Epithelial cell of proximal tubule (primary cell): ENCODE data around the gene SLC12A6. TPM values are rescaled to one million over a fixed set of nuclear protein-coding genes. Genes with fewer than 3 reads are reported as not detected.
"Not testable (repeated sequence)": the region's sequence is repeated elsewhere in the genome, so short reads cannot be mapped to it uniquely, and the experiment has no call there.

Experiments
- DNase-seq: peaks from one replicate; pipeline ENCODE4 v3.0.0-alpha.2; 2011; ENCODE audit warnings: low read depth
- H3K4me3 ChIP-seq: 2 replicates; pipeline ENCODE4 v1.5.1; 2011; ENCODE audit warnings: low read depth, mild to moderate bottlenecking, low read length
- CTCF ChIP-seq: conservative IDR thresholded peaks from 2 replicates; pipeline ENCODE4 v1.5.1; 2012; ENCODE audit warnings: low read depth, mild to moderate bottlenecking, low read length
- total RNA-seq: library from RNA; depleted of rRNA; stranded (reverse); fragments of >200 nt; gene quantifications from 2 replicates; pipeline ENCODE4 v1.2.3, GENCODE V29; 2015

The SLC12A6 gene
- total RNA-seq, 1 donor from 2014 or later = 8.3 TPM

- no peak overlapping the region for H3K4me3 ChIP-seq
- DNase-seq = no peak
- no peak for TF ChIP-seq CTCF
These were observed 131.6 kb downstream of the SLC12A6 start for GRCh38 chr15:34206011-34206410.

GRCh38 chr15:34203936-34204335 lies 133.6 kb downstream of the SLC12A6 start:
- H3K4me3 ChIP-seq = no peak overlapping the region
- TF ChIP-seq CTCF = no peak
- no peak for DNase-seq

GRCh38 chr15:34203305-34203704 lies 134.3 kb downstream of the SLC12A6 start:
- TF ChIP-seq CTCF = no peak
- no peak overlapping the region for H3K4me3 ChIP-seq
- DNase-seq = no peak

- not testable (repeated sequence) for H3K4me3 ChIP-seq, DNase-seq
These were observed 144.3 kb downstream of the SLC12A6 start for GRCh38 chr15:34193272-34193671.

GRCh38 chr15:34188711-34189110 lies 148.9 kb downstream of the SLC12A6 start:
- no peak for DNase-seq
- H3K4me3 ChIP-seq = no peak overlapping the region
- no peak for TF ChIP-seq CTCF

- H3K4me3 ChIP-seq = no peak overlapping the region
- DNase-seq = no peak
- TF ChIP-seq CTCF = no peak
These were observed 151.9 kb downstream of the SLC12A6 start for GRCh38 chr15:34185666-34186065.

- H3K4me3 ChIP-seq = no peak overlapping the region
- TF ChIP-seq CTCF = no peak
- DNase-seq = no peak
These were observed 154.6 kb downstream of the SLC12A6 start for GRCh38 chr15:34182942-34183341.

Other genes starting within 250 kb of the SLC12A6 start
- gene EMC7, start 235.9 kb downstream of the SLC12A6 start, total RNA-seq = 37.4 and 49.1 TPM in 2 replicates
- gene PGBD4, start 235.7 kb downstream of the SLC12A6 start, total RNA-seq = 0.40 and 0.43 TPM in 2 replicates
- gene KATNBL1, start 127.7 kb downstream of the SLC12A6 start, total RNA-seq = 35.5 and 49.3 TPM in 2 replicates
- gene EMC4, start 112.8 kb downstream of the SLC12A6 start, total RNA-seq = 221 and 224 TPM in 2 replicates
- 319 TPM in 2 replicates for gene NOP10, start 5.4 kb upstream of the SLC12A6 start, total RNA-seq
- not detected in 2 replicates for gene NUTM1, start 5.5 kb upstream of the SLC12A6 start, total RNA-seq
- gene LPCAT4, start 29.4 kb upstream of the SLC12A6 start, total RNA-seq = 13.2 and 33.2 TPM in 2 replicates
- gene GOLGA8A, start 100.0 kb upstream of the SLC12A6 start, total RNA-seq = 5.8 and 14.3 TPM in 2 replicates
- 20.4 and 56.4 TPM in 2 replicates for gene GOLGA8B, start 245.9 kb upstream of the SLC12A6 start, total RNA-seq